B cell (primary cell): Measurements from ENCODE around the gene FAM53B. TPM values are rescaled to one million over a fixed set of nuclear protein-coding genes. Genes with fewer than 3 reads are reported as not detected.

Source experiments
- ATAC-seq: fragments of 200-7000 bp; cut with Tn5 transposase; one replicate; pipeline ENCODE4 v1.10.0; 2021; ENCODE audit warnings: low read depth, mild to moderate bottlenecking, moderate number of reproducible peaks, moderate library complexity
- CTCF ChIA-PET: fragments of 350-600 bp; sonication (Branson Sonifier 250); formaldehyde crosslinking; loops from one replicate; lab custom pipeline; 2021; ENCODE audit warnings: antibody characterized with exemption, inconsistent platforms; lab: Charles Lee
- POLR2A ChIA-PET: fragments of 350-600 bp; sonication (Branson Sonifier 250); formaldehyde crosslinking; loops from one replicate; lab custom pipeline; 2021; ENCODE audit warnings: antibody characterized with exemption; lab: Charles Lee
- DNase-seq: peaks from one replicate; pipeline ENCODE4 v3.0.0; 2013
- H2AFZ ChIP-seq: 2 replicates; pipeline ENCODE4 v1.6.1; 2012; ENCODE audit warnings: mild to moderate bottlenecking, low read depth, low read length; ENCODE audit not compliant: insufficient read depth, poor library complexity, severe bottlenecking
- H3K27ac ChIP-seq, 2 donors: 1 replicate in 1 of 2; 2 replicates in 1 of 2; pipeline ENCODE4 v1.5.1; 2012 to 2013; ENCODE audit warnings: low read length in 2 of 2, mild to moderate bottlenecking in 2 of 2, moderate library complexity in 1 of 2
- H3K27me3 ChIP-seq, 4 experiments: fragments of 200-600 bp in 1 of 4; sonication (generic) in 1 of 4; replicated peaks in 1 of 4; 1 replicate in 2 of 4; 2 replicates in 2 of 4; pipeline versions ENCODE4 v1.6.1 to v1.7.0; 2013 to 2016; ENCODE audit warnings: low read length in 3 of 4, mild to moderate bottlenecking in 2 of 4, mixed read lengths in 1 of 4, moderate library complexity in 1 of 4; ENCODE audit not compliant: insufficient read depth in 4 of 4, control insufficient read depth in 3 of 4; ENCODE audit errors: control extremely low read depth in 1 of 4
- H3K36me3 ChIP-seq, 2 experiments: replicated peaks in 1 of 2; 1 replicate in 1 of 2; 2 replicates in 1 of 2; pipeline versions ENCODE4 v1.6.1 to v1.7.1; 2013; ENCODE audit warnings: low read length in 1 of 2; ENCODE audit not compliant: insufficient read depth in 2 of 2, control insufficient read depth in 1 of 2; ENCODE audit errors: control extremely low read depth in 1 of 2, extremely low read depth in 1 of 2
- H3K4me1 ChIP-seq, 2 donors: fragments of 200-600 bp in 1 of 2; sonication (generic) in 1 of 2; 1 replicate in 1 of 2; 2 replicates in 1 of 2; pipeline versions ENCODE4 v1.5.1 to v1.6.1; 2013 to 2017; ENCODE audit warnings: low read length in 2 of 2; ENCODE audit not compliant: control insufficient read depth in 2 of 2, insufficient read depth in 2 of 2
- H3K4me2 ChIP-seq: replicated peaks from 2 replicates; pipeline ENCODE3; 2012; ENCODE audit warnings: mild to moderate bottlenecking, low read depth, low read length; ENCODE audit not compliant: poor library complexity, severe bottlenecking
- H3K4me3 ChIP-seq, 5 experiments: fragments of 200-600 bp in 1 of 5; sonication (generic) in 1 of 5; 1 replicate in 3 of 5; 2 replicates in 2 of 5; pipeline versions ENCODE4 v1.5.1 to v1.7.0; 2011 to 2016; ENCODE audit warnings: low read length in 4 of 5, mild to moderate bottlenecking in 4 of 5, low read depth in 2 of 5, control low read depth in 1 of 5, moderate library complexity in 1 of 5; ENCODE audit not compliant: insufficient read depth in 1 of 5; ENCODE audit errors: control extremely low read depth in 1 of 5, extremely low read depth in 1 of 5
- H3K79me2 ChIP-seq: fragments of 200-600 bp; sonication (generic); one replicate; pipeline ENCODE4 v1.6.0; 2016; ENCODE audit warnings: low read length; ENCODE audit not compliant: control insufficient read depth, insufficient read depth
- H3K9ac ChIP-seq: fragments of 200-600 bp; sonication (generic); 2 replicates; pipeline ENCODE4 v1.6.1; 2017; ENCODE audit warnings: mild to moderate bottlenecking, low read length, moderate library complexity
- H3K9me3 ChIP-seq, 3 donors: one replicate each; pipeline versions ENCODE4 v1.6.1 to v1.7.1; 2013; ENCODE audit warnings: low read length in 2 of 3; ENCODE audit not compliant: control insufficient read depth in 2 of 3, insufficient read depth in 1 of 3; ENCODE audit errors: control extremely low read depth in 1 of 3
- H4K20me1 ChIP-seq: 2 replicates; pipeline ENCODE4 v1.6.0; 2012; ENCODE audit warnings: mild to moderate bottlenecking, low read length; ENCODE audit not compliant: insufficient read depth, control insufficient read depth, poor library complexity, severe bottlenecking
- H3K27ac Mint-ChIP-seq: one replicate; pipeline ENCODE4 v1.8.0; 2021; ENCODE audit warnings: mixed read lengths
- H3K27me3 Mint-ChIP-seq: one replicate; pipeline ENCODE4 v1.8.0; 2021; ENCODE audit warnings: mixed read lengths
- H3K4me1 Mint-ChIP-seq: one replicate; pipeline ENCODE4 v1.8.0; 2021; ENCODE audit warnings: mixed read lengths
- H3K4me3 Mint-ChIP-seq: one replicate; pipeline ENCODE4 v1.8.0; 2021; ENCODE audit warnings: mixed read lengths
- H3K9me3 Mint-ChIP-seq: one replicate; pipeline ENCODE4 v1.8.0; 2022; ENCODE audit warnings: mixed read lengths; ENCODE audit not compliant: insufficient read depth
- EZH2 ChIP-seq: IDR thresholded peaks from 2 replicates; pipeline ENCODE4 v1.6.1; 2012; ENCODE audit warnings: borderline replicate concordance, low read depth, mild to moderate bottlenecking, moderate library complexity, low read length; ENCODE audit not compliant: insufficient read depth, poor library complexity, severe bottlenecking
- WGBS: methylation state at CpG from one replicate; pipeline ENCODE4 v1.1.5; 2013; ENCODE audit warnings: missing lambda C conversion rate; ENCODE audit not compliant: insufficient coverage; 5-methylcytosine and 5-hydroxymethylcytosine counted together
- intact Hi-C: fragments of 100-400 bp; cut with micrococcal nuclease; formaldehyde crosslinking; loops from one replicate; pipeline ENCODE4 v1.10.0; 2022
- polyA plus RNA-seq: library from polyadenylated mRNA; depleted of rRNA; stranded (reverse); fragments of >200 nt; gene quantifications from 2 replicates; pipeline ENCODE4 v1.2.3, GENCODE V29; 2012
- total RNA-seq, 2 donors: library from RNA; stranded (reverse); fragments of 120-200 nt in 1 of 2; gene quantifications; 1 replicate in 1 of 2; 2 replicates in 1 of 2; pipeline versions ENCODE4 v1.2.3 to v1.2.4, GENCODE V29; 2013 to 2022
- TF ChIP-seq, protein P1 (sequence below): fragments of 200-600 bp; IDR thresholded peaks from one replicate; pipeline ENCODE4 v1.8.0; 2022; ENCODE audit warnings: antibody characterized with exemption, mild to moderate bottlenecking

Gene FAM53B
- total and polyA plus RNA-seq, 2 donors (not counting 1 experiment from before 2014, with no cell fraction given), result 51.2 to 186 TPM

- CTCF ChIA-PET, result interaction anchor here (0.6 to 3.9 kb wide), 3 partner anchors 10 to 227 kb away, joined by 3 to 23 read pairs (median 3); no protein-coding TSS in a partner anchor
- ATAC-seq, result no peak
- peaks cover 2 to 29% of the 10 kb centered on the region in 2 experiments for H3K36me3 ChIP-seq
Observed at GRCh38 chr10:124756156-124756903, 12.2 kb upstream of the FAM53B start.

DNA sequence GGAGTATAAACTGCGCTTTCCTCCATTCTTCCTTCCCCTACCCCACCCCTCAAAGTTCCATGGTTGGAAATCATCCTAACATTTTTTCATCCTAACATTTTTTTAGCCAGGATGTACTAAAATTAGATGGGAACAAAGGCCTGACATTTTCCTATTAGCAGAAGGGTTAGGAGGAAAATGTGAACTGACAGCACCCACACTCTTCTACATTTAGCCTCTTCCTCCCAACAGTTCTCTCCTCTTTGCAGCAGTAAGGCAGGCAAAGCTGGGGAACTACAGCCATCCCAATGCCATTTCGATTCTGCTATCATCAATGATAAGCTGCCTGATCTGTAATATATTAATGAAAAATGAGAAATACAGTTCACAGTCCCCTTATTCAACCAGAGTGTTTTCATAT lies 11.4 kb upstream of the FAM53B start:
- Histone ChIP-seq H3K4me2 (no peak overlapping the region), H3K27ac (no peak overlapping the region), H3K27me3 (no peaks in the 10 kb centered on the region), H3K4me1 (no peaks in the 10 kb centered on the region), H4K20me1 (no peaks in the 10 kb centered on the region), H3K9ac (no peak overlapping the region), H3K79me2 (no peaks in the 10 kb centered on the region), H2AFZ (no peak overlapping the region), H3K9me3 (no peaks in the 10 kb centered on the region), H3K4me3 (no peak overlapping the region), H3K36me3 (peaks cover 2 to 23% of the 10 kb centered on the region in 2 experiments)
- no peak for TF ChIP-seq EZH2
- TF ChIP-seq, protein P1, sequence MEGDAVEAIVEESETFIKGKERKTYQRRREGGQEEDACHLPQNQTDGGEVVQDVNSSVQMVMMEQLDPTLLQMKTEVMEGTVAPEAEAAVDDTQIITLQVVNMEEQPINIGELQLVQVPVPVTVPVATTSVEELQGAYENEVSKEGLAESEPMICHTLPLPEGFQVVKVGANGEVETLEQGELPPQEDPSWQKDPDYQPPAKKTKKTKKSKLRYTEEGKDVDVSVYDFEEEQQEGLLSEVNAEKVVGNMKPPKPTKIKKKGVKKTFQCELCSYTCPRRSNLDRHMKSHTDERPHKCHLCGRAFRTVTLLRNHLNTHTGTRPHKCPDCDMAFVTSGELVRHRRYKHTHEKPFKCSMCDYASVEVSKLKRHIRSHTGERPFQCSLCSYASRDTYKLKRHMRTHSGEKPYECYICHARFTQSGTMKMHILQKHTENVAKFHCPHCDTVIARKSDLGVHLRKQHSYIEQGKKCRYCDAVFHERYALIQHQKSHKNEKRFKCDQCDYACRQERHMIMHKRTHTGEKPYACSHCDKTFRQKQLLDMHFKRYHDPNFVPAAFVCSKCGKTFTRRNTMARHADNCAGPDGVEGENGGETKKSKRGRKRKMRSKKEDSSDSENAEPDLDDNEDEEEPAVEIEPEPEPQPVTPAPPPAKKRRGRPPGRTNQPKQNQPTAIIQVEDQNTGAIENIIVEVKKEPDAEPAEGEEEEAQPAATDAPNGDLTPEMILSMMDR, result no peak
- no peak overlapping the region for H3K27ac Mint-ChIP-seq
- ATAC-seq (no peak), DNase-seq (no peak)
- H3K9me3 Mint-ChIP-seq, result no peaks in the 10 kb centered on the region
- intact Hi-C loops, result no loop called here
- H3K4me1 Mint-ChIP-seq, result no peaks in the 10 kb centered on the region
- CTCF ChIA-PET, result interaction anchor here (0.8 to 3.9 kb wide), 3 partner anchors 9 to 227 kb away, joined by 3 to 23 read pairs (median 5); no protein-coding TSS in a partner anchor
- no peaks in the 10 kb centered on the region for H3K27me3 Mint-ChIP-seq
- WGBS, result no CpG with 5 or more reads among the region's 2 CpGs
- POLR2A ChIA-PET, result no interaction called here
- no peak overlapping the region for H3K4me3 Mint-ChIP-seq

More at GRCh38 chr10:124756156-124756903, 12.2 kb upstream of the FAM53B start:
- H3K9ac ChIP-seq, result no peak overlapping the region
- Mint-ChIP-seq H3K9me3 (no peaks in the 10 kb centered on the region), H3K27me3 (no peaks in the 10 kb centered on the region), H3K4me3 (no peak overlapping the region), H3K4me1 (no peaks in the 10 kb centered on the region), H3K27ac (no peak overlapping the region)
- intact Hi-C loops, result no loop called here
- H4K20me1 ChIP-seq, result no peaks in the 10 kb centered on the region
- H3K27ac ChIP-seq, result no peak overlapping the region
- 100% methylated on average over 1 of the region's 5 CpGs for WGBS
- POLR2A ChIA-PET, result interaction anchor here (0.6 kb wide), 1 partner anchor 12 kb away, joined by 3 read pairs; the partner anchor contains the start of gene FAM53B
- H3K9me3 ChIP-seq, result no peaks in the 10 kb centered on the region
- H3K79me2 ChIP-seq, result no peaks in the 10 kb centered on the region
- no peaks in the 10 kb centered on the region for H3K4me1 ChIP-seq
- no peak overlapping the region for H3K4me3 ChIP-seq
- no peak overlapping the region for H2AFZ ChIP-seq
- DNase-seq, result no peak
- TF ChIP-seq, protein P1, result no peak
- TF ChIP-seq EZH2, result no peak
- no peak overlapping the region for H3K4me2 ChIP-seq
- no peaks in the 10 kb centered on the region for H3K27me3 ChIP-seq
